KOPT-K1 (cell line): Measurements from ENCODE around the gene IFI27L1.

Experiments used
- H3K27ac ChIP-seq: fragments of 200-600 bp; sonication (generic); 2 replicates; pipeline ENCODE4 v1.5.1; 2016; ENCODE audit warnings: antibody characterized with exemption, mild to moderate bottlenecking, low read depth, low read length; ENCODE audit not compliant: poor library complexity, severe bottlenecking
- H3K36me3 ChIP-seq: fragments of 200-600 bp; sonication (generic); 2 replicates; pipeline ENCODE4 v1.5.1; 2017; ENCODE audit warnings: antibody characterized with exemption, mild to moderate bottlenecking, low read length, moderate library complexity; ENCODE audit not compliant: insufficient read depth
- H3K9me3 ChIP-seq: fragments of 200-600 bp; sonication (generic); 2 replicates; pipeline ENCODE4 v1.5.1; 2017; ENCODE audit warnings: antibody characterized with exemption, low read length, mild to moderate bottlenecking; ENCODE audit not compliant: insufficient read depth, poor library complexity, severe bottlenecking

Gene IFI27L1

DNA sequence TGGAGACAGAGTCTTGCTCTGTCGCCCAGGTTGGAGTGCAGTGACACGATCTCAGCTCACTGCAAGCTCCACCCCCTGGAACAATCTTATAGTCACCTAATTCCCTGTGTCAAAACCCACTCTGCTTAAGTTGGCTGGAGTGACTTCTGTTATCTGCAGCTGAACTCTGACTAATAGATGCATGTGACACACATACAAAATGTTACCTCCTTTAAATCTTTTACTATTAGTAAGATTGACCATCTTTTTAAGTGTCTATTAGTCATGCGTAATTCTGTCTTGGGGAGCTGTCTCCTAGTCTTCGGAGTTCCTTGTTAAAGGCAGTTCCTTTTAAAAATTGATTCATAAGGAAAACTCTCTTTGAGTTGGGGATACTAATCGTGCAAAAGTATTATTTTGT lies 7.4 kb downstream of the IFI27L1 start:
- no peak overlapping the region for H3K27ac ChIP-seq

GRCh38 chr14:94089479-94089878 lies 8.4 kb downstream of the IFI27L1 start:
- Histone ChIP-seq H3K9me3 (no peaks in the 10 kb centered on the region), H3K36me3 (no peaks in the 10 kb centered on the region), H3K27ac (no peak overlapping the region)

More for the DNA sequence above, 7.4 kb downstream of the IFI27L1 start:
- H3K36me3 ChIP-seq = no peaks in the 10 kb centered on the region
- H3K9me3 ChIP-seq = no peaks in the 10 kb centered on the region

DNA sequence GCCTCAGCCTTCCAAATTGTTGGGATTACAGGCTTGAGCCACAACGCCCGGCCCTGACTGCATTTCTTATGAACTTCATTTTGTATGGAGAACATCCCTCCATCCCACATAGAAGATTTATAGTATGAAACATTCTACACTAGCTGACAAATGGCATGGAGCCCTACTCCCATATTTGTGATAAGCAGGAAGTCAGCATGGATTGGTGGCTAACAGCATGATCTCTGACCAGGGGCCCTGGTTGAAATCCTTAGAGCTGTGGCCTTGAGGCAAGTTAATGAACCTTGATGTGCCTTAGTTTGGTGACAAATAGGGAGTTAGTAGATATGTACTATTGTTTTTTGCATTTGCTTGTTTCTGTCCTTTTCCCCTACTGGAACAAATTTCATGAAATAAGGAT lies 12.3 kb downstream of the IFI27L1 start:
- Histone ChIP-seq H3K9me3 (no peaks in the 10 kb centered on the region), H3K36me3 (0 out of 2 replicates have a peak, but pooled peaks cover 5% of the 10 kb centered on the region), H3K27ac (no peak overlapping the region)

GRCh38 chr14:94097091-94097490 lies 16.0 kb downstream of the IFI27L1 start:
- Histone ChIP-seq H3K36me3 (0 out of 2 replicates have a peak, but pooled peaks cover 5% of the 10 kb centered on the region), H3K27ac (no peak overlapping the region), H3K9me3 (no peaks in the 10 kb centered on the region)

DNA sequence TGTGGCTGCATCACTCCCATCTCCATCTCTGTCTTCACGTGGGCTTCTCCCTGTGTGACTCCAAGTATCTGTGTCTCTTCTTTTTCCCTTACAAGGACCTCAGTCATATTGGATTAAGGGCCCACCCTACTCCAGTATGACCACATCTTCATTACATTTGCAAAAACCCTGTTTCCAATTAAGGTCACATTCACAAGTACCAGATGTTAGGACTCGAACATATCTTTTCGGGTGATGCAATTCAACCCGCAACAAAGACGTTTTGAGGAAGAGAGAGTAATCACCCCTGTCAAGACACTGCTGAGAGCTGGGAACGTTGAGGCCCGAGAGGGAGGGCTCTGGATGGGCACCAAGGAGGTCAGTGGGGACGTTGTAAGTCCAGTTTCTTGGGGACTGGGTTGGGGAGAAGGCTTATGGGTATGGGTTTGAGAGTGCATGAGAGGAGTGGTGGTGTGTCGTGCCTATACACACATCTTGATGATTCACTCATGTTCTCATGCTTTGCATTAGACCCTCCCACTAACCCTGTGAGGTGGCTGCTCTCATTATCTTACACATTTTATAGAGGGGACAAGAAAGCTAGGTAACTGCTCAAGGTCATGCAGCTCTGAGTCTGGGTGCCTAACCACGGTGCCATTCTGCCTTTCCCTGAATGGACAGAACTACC lies 17.3 kb downstream of the IFI27L1 start:
- no peaks in the 10 kb centered on the region for H3K9me3 ChIP-seq
- 0 out of 2 replicates have a peak, but pooled peaks cover 5% of the 10 kb centered on the region for H3K36me3 ChIP-seq
- no peak overlapping the region for H3K27ac ChIP-seq

GRCh38 chr14:94099006-94099405 lies 17.9 kb downstream of the IFI27L1 start:
- Histone ChIP-seq H3K9me3 (no peaks in the 10 kb centered on the region), H3K36me3 (0 out of 2 replicates have a peak, but pooled peaks cover 5% of the 10 kb centered on the region), H3K27ac (no peak overlapping the region)

DNA sequence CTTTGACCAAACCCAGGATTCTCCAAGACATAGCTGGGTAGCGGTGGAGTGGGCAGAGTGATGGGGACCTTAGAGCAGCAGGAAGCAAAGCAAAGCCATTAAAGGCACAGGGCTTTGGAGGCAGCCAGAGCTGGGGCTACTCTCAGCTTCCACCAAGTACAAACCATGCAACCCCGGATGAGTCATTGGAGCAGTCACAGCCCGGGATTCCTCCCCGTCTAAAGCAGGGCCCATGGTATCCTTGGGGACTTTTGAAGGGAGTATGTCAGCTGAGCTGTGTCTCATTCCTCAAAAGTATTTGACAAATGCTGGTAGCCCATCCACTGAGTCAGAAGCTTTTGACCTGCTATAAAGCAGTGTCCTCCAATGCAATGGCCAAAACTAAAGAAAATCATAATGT lies 19.7 kb downstream of the IFI27L1 start:
- H3K9me3 ChIP-seq = no peaks in the 10 kb centered on the region
- H3K27ac ChIP-seq = no peak overlapping the region
- H3K36me3 ChIP-seq = 0 out of 2 replicates have a peak, but pooled peaks cover 5% of the 10 kb centered on the region

DNA sequence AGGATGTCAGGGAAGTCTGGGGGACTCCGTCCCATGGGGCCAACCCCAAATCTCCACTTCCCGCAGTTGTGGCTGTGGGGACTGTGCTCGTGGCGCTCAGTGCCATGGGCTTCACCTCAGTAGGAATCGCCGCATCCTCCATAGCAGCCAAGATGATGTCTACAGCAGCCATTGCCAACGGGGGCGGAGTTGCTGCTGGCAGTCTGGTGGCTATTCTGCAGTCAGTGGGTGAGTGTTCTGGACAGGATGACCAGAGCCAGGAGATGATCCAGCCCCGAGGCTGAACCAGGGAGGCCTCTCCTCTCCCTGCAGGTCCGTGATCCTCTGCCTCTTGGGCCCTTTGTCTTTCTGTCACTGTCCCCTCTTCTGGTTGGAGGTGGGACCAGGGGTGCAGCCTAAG lies 20.6 kb downstream of the IFI27L1 start:
- H3K9me3 ChIP-seq = no peaks in the 10 kb centered on the region
- H3K27ac ChIP-seq = no peak overlapping the region
- H3K36me3 ChIP-seq = 0 out of 2 replicates have a peak, but pooled peaks cover 5% of the 10 kb centered on the region

GRCh38 chr14:94102768-94103482 lies 21.8 kb downstream of the IFI27L1 start:
- H3K27ac ChIP-seq = no peak overlapping the region
- no peaks in the 10 kb centered on the region for H3K36me3 ChIP-seq
- no peaks in the 10 kb centered on the region for H3K9me3 ChIP-seq

- no peaks in the 10 kb centered on the region for H3K9me3 ChIP-seq
- no peaks in the 10 kb centered on the region for H3K36me3 ChIP-seq
- no peak overlapping the region for H3K27ac ChIP-seq
These were observed 22.5 kb downstream of the IFI27L1 start for GRCh38 chr14:94103554-94104150.

GRCh38 chr14:94104731-94105130 lies 23.6 kb downstream of the IFI27L1 start:
- H3K27ac ChIP-seq = no peak overlapping the region
- no peaks in the 10 kb centered on the region for H3K9me3 ChIP-seq

DNA sequence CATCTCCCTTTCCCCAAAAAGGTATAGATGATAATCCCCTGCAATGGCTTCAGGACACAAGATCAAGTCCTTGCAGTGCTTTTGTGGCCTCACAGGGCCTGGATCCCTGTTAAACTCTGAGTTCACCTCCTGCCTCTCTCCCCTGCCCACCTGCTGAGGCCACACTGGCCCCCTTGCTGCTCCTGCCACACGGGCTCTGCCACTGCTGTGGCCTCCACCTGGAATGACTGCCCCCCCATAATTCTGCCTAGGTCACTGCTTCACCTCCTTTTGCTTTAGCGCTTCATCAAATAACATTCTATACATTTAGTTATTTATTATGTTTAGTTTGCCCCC lies 28.8 kb downstream of the IFI27L1 start:
- Histone ChIP-seq H3K36me3 (no peaks in the 10 kb centered on the region), H3K27ac (no peak overlapping the region), H3K9me3 (no peaks in the 10 kb centered on the region)

More at GRCh38 chr14:94104731-94105130, 23.6 kb downstream of the IFI27L1 start:
- H3K36me3 ChIP-seq = no peaks in the 10 kb centered on the region

DNA sequence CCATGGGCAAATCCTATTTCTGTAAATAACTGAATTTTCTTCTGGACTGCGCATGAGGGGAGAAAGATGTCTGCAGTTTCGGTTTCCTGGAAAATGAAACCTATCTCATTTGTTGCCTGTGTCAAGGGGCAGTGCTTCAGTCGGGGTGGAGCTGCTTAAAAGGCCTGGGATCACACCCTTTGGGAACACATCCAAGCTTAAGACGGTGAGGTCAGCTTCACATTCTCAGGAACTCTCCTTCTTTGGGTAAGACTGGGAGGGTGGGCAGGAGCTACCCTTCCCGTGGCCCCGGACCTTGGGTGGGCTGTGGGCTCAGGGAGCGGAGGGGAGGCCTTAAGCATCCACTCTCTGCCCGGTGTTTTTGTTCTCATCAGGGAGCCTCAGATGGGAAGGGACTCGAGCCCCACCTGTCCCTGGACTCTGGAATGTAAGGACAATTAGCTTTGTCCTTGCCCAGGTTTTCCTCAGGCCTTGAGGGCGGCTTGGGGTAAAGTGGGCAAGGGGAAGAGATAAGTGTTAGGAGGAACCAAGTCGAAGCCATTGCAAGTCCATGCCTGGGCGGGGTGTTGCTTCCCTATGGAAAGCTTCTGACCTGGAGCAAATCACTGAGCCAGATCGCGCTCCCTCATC lies 29.6 kb downstream of the IFI27L1 start, which contains the start of gene IFI27:
IFI27 (plus strand) TSS at position 185 of the 630 bp plus-strand sequence.
- no peak within 1 kb of the TSS for H3K27ac ChIP-seq
- no peaks in the 10 kb centered on the region for H3K36me3 ChIP-seq

DNA sequence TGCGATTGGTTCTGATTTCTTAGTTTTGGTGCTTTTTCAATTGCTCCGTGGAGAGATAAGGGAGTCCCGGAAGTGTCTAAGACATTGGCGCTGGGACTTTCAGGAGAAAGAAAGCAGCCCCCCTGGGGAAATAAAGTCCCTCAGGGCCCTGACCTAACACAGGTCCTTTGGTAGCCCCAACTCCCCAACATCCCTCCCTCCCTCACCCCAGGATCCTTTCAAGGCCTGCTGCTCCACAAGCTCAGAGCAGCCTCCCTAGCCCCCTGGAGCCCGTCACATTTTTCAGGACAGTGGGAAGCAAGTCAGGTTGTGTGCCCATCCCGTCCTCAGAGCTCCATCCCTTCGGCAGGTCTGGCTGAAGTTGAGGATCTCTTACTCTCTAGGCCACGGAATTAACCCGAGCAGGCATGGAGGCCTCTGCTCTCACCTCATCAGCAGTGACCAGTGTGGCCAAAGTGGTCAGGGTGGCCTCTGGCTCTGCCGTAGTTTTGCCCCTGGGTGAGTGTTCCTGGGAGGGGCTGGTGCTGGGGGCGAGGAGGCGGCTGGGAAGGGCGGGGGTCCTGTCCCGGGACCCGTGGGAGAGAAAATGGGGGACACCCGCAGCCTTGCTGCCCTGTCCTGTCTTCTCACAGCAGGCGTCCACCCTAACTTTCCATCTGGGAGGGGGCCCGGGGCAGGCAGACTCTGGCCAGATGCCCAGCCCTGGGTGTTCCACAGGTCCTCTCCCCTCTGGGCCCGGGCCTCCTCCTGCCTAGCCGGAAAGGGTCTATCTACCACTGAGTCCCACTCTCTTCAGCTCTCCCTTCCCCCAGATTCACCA lies 30.4 kb downstream of the IFI27L1 start:
- Histone ChIP-seq H3K27ac (no peak overlapping the region), H3K9me3 (no peaks in the 10 kb centered on the region), H3K36me3 (no peaks in the 10 kb centered on the region)

More for the DNA sequence above, 29.6 kb downstream of the IFI27L1 start, which contains the start of gene IFI27:
- H3K9me3 ChIP-seq = no peaks in the 10 kb centered on the region
